ENCODE results near the gene RAB40C.

Gene RAB40C

GRCh38 chr16:560204-560700 is 29.6 kb upstream of the RAB40C start, which contains the start of gene PRR35:
Gene PRR35 (plus strand): TSS chr16:560394. CDS start chr16:563295, 2,901 bp downstream.
- H3K27me3 ChIP-seq (replicated peaks; ENCODE audit: insufficient read depth, low read length), result peaks cover 62% of the 10 kb centered on the region
- no peak within 1 kb of the TSS for H3K4me2 ChIP-seq (ENCODE audit: low read depth, low read length)
- H3K79me2 ChIP-seq (ENCODE audit: low read length), result no peaks in the 10 kb centered on the region
- no peaks in the 10 kb centered on the region for H3K36me3 ChIP-seq (replicated peaks; ENCODE audit: insufficient read depth, low read length)
- H3K9ac ChIP-seq (ENCODE audit: low read length), result no peak within 1 kb of the TSS
- no peaks in the 10 kb centered on the region for H3K9me3 ChIP-seq (replicated peaks; ENCODE audit: insufficient read depth, low read length)
- H2AFZ ChIP-seq (ENCODE audit: low read length), result no peak within 1 kb of the TSS
- no peaks in the 10 kb centered on the region for H3K9me2 ChIP-seq (replicated peaks; ENCODE audit: insufficient read depth, low read length)
- no peak for DNase-seq
- no peak for TF ChIP-seq EZH2phosphoT487 (IDR thresholded peaks at IDR 0.05; ENCODE audit: low read length)
- TF ChIP-seq CTCF (IDR thresholded peaks at IDR 0.05; ENCODE audit: low read length), result no peak
- no peak for TF ChIP-seq EZH2 (optimal IDR thresholded peaks at IDR 0.05; ENCODE audit: low read depth, low read length)
- no peak within 1 kb of the TSS for H3K27ac ChIP-seq (ENCODE audit: low read length)
- H3F3A ChIP-seq (ENCODE audit: insufficient read depth, low read length), result no peaks in the 10 kb centered on the region
- H3K4me1 ChIP-seq (ENCODE audit: low read length), result no peaks in the 10 kb centered on the region
- no peak within 1 kb of the TSS for H3K4me3 ChIP-seq (ENCODE audit: low read length)
- H4K20me1 ChIP-seq (ENCODE audit: insufficient read depth, low read length), result no peaks in the 10 kb centered on the region

GRCh38 chr16:560701-561412 is 29.0 kb upstream of the RAB40C start:
- no peak overlapping the region for H3K27ac ChIP-seq (ENCODE audit: low read length)
- no peaks in the 10 kb centered on the region for H3K79me2 ChIP-seq (ENCODE audit: low read length)
- no peaks in the 10 kb centered on the region for H3K4me1 ChIP-seq (ENCODE audit: low read length)
- TF ChIP-seq CTCF (IDR thresholded peaks at IDR 0.05; ENCODE audit: low read length), result no peak
- TF ChIP-seq EZH2 (optimal IDR thresholded peaks at IDR 0.05; ENCODE audit: low read depth, low read length), result peak; percentile 85
- no peak for TF ChIP-seq EZH2phosphoT487 (IDR thresholded peaks at IDR 0.05; ENCODE audit: low read length)
- H2AFZ ChIP-seq (ENCODE audit: low read length), result no peak overlapping the region
- no peak overlapping the region for H3K4me3 ChIP-seq (ENCODE audit: low read length)
- H3K9ac ChIP-seq (ENCODE audit: low read length), result no peak overlapping the region
- no peak overlapping the region for H3K4me2 ChIP-seq (ENCODE audit: low read depth, low read length)
- H4K20me1 ChIP-seq (ENCODE audit: insufficient read depth, low read length), result no peaks in the 10 kb centered on the region
- no peaks in the 10 kb centered on the region for H3K36me3 ChIP-seq (replicated peaks; ENCODE audit: insufficient read depth, low read length)
- no peaks in the 10 kb centered on the region for H3K9me3 ChIP-seq (replicated peaks; ENCODE audit: insufficient read depth, low read length)
- H3F3A ChIP-seq (ENCODE audit: insufficient read depth, low read length), result no peaks in the 10 kb centered on the region
- H3K9me2 ChIP-seq (replicated peaks; ENCODE audit: insufficient read depth, low read length), result no peaks in the 10 kb centered on the region
- DNase-seq, result no peak
- H3K27me3 ChIP-seq (replicated peaks; ENCODE audit: insufficient read depth, low read length), result peaks cover 62% of the 10 kb centered on the region

DNA sequence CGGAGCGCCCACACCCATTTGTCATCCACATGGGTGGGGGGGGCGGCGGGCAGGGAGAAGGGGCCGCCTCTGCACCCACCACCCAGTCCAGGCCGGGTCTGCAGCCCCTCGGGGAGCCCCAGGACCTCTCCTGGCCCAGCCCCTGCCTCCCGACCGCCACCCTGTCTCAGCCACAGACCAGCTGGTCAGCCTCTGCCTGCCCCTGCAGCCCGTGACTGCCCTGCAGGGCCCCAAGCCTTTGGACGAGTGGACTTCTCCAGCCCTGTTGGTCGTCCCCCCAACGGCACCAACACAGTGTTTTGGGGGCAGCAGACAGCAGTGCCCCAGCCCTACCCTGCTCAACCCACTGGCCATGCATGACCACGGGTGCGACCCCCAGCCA is 28.5 kb upstream of the RAB40C start:
- no peaks in the 10 kb centered on the region for H3F3A ChIP-seq (ENCODE audit: insufficient read depth, low read length)
- peaks cover 58% of the 10 kb centered on the region for H3K27me3 ChIP-seq (replicated peaks; ENCODE audit: insufficient read depth, low read length)
- no peaks in the 10 kb centered on the region for H3K36me3 ChIP-seq (replicated peaks; ENCODE audit: insufficient read depth, low read length)
- no peak overlapping the region for H3K4me3 ChIP-seq (ENCODE audit: low read length)
- H3K4me2 ChIP-seq (ENCODE audit: low read depth, low read length), result no peak overlapping the region
- no peaks in the 10 kb centered on the region for H4K20me1 ChIP-seq (ENCODE audit: insufficient read depth, low read length)
- DNase-seq, result no peak
- TF ChIP-seq EZH2phosphoT487 (IDR thresholded peaks at IDR 0.05; ENCODE audit: low read length) (no peak), EZH2 (optimal IDR thresholded peaks at IDR 0.05; ENCODE audit: low read depth, low read length) (no peak), CTCF (IDR thresholded peaks at IDR 0.05; ENCODE audit: low read length) (no peak)
- H3K27ac ChIP-seq (ENCODE audit: low read length), result no peak overlapping the region
- H3K4me1 ChIP-seq (ENCODE audit: low read length), result peaks cover 4% of the 10 kb centered on the region
- no peaks in the 10 kb centered on the region for H3K79me2 ChIP-seq (ENCODE audit: low read length)
- no peak overlapping the region for H2AFZ ChIP-seq (ENCODE audit: low read length)
- no peaks in the 10 kb centered on the region for H3K9me2 ChIP-seq (replicated peaks; ENCODE audit: insufficient read depth, low read length)
- H3K9ac ChIP-seq (ENCODE audit: low read length), result no peak overlapping the region
- H3K9me3 ChIP-seq (replicated peaks; ENCODE audit: insufficient read depth, low read length), result no peaks in the 10 kb centered on the region

Measured in MM.1S (cell line).